ENCODE measurements around the gene LUZP4. TPM values are rescaled to one million over a fixed set of nuclear protein-coding genes. Genes with fewer than 3 reads are reported as not detected.

LUZP4 gene
- total RNA-seq, 2 donors from 2014 or later: not detected

DNA sequence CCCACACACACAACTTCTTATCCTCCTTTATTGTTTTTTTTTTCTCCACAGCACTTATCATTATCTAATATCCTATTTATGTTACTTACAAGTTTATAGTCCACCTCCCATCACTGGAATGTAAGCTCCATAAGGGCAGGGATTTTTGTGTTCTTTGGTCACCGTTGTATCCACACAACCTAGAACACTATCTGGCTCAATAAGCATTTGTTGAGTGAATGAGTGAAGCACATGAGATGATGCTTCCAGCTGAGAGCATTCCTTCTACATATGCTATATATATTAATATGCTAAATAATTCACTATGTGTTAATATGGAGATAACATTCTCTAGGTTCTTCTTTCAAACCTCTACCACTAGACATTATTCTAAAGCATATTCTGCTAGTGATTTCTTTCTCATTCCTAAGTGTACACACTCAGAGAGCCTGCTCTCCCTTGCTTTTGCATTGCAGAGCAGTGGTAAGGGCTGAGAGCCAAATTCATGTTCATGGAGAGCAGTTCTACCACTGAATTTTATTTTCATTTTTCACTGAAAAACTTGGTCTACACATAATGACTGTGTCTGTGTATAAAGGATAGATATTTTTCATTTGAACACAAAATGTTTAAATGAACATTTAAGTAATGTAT, 20.3 kb upstream of the LUZP4 start:
- no peak overlapping the region for H3K9ac ChIP-seq (ENCODE audit: low read depth in 2 of 2, low read length in 2 of 2)
- intact Hi-C loops (cut with DNase I): no loop called here
- H3K27ac ChIP-seq: no peak overlapping the region
- no peaks in the 10 kb centered on the region for H3K27me3 ChIP-seq
- no peaks in the 10 kb centered on the region for H3K36me3 ChIP-seq
- no peaks in the 10 kb centered on the region for H3K9me3 ChIP-seq
- DNase-seq: no peak
- no peaks in the 10 kb centered on the region for H3K4me1 ChIP-seq
- no peak overlapping the region for H3K4me3 ChIP-seq
- TF ChIP-seq, protein P1, sequence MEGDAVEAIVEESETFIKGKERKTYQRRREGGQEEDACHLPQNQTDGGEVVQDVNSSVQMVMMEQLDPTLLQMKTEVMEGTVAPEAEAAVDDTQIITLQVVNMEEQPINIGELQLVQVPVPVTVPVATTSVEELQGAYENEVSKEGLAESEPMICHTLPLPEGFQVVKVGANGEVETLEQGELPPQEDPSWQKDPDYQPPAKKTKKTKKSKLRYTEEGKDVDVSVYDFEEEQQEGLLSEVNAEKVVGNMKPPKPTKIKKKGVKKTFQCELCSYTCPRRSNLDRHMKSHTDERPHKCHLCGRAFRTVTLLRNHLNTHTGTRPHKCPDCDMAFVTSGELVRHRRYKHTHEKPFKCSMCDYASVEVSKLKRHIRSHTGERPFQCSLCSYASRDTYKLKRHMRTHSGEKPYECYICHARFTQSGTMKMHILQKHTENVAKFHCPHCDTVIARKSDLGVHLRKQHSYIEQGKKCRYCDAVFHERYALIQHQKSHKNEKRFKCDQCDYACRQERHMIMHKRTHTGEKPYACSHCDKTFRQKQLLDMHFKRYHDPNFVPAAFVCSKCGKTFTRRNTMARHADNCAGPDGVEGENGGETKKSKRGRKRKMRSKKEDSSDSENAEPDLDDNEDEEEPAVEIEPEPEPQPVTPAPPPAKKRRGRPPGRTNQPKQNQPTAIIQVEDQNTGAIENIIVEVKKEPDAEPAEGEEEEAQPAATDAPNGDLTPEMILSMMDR (IDR thresholded peaks at IDR 0.05): no peak

DNA sequence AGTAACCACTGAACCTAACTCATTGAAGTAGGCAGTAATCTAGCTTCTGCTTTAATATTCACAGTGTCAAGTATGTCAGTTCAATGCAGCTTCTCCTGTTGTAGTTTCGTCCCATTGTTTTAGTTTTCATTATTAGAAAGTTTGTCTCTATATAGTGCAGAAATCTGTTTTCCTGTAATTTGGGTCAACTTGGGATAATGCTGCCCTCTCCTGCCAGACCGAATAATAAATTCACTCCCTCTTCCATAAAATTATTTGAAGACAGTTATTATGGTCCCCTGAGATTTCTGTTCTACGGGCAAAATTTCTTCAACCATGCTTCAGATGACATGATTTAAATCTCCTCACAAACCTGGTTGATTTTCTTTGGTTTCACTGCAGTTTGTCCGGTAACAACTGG, 4.6 kb upstream of the LUZP4 start:
- Histone ChIP-seq H3K4me3 (no peak overlapping the region), H3K27ac (no peak overlapping the region), H3K9me3 (no peaks in the 10 kb centered on the region), H3K4me1 (no peaks in the 10 kb centered on the region), H3K36me3 (no peaks in the 10 kb centered on the region), H3K9ac (ENCODE audit: low read depth in 2 of 2, low read length in 2 of 2) (no peak overlapping the region), H3K27me3 (no peaks in the 10 kb centered on the region)
- no peak for DNase-seq
- intact Hi-C loops (cut with DNase I): no loop called here
- TF ChIP-seq, protein P1 (IDR thresholded peaks at IDR 0.05): no peak

DNA sequence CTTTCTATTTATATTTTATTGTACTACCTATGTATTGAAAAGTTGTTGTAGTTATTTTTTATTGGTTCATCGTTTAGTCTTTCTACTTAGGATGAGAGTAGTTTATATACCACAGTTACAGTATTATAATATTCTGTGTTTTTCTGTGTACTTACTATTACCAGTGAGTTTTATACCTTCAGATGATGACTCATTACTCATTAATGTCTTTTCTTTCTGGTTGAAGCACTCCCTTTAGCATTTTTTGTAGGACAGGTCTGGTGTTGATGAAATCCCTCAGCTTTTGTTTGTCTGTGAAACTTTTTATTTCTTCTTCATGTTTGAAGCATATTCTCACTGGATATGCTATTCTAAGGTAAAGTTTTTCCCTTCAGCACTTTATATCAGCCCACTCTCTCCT, 7.7 kb downstream of the LUZP4 start:
- no peak for DNase-seq
- intact Hi-C loops (cut with DNase I): no loop called here
- H3K36me3 ChIP-seq: no peaks in the 10 kb centered on the region
- no peak overlapping the region for H3K4me3 ChIP-seq
- TF ChIP-seq, protein P1 (IDR thresholded peaks at IDR 0.05): no peak
- H3K9me3 ChIP-seq: no peaks in the 10 kb centered on the region
- no peaks in the 10 kb centered on the region for H3K4me1 ChIP-seq
- H3K27me3 ChIP-seq: no peaks in the 10 kb centered on the region
- H3K9ac ChIP-seq (ENCODE audit: low read depth in 2 of 2, low read length in 2 of 2): no peak overlapping the region
- no peak overlapping the region for H3K27ac ChIP-seq

DNA sequence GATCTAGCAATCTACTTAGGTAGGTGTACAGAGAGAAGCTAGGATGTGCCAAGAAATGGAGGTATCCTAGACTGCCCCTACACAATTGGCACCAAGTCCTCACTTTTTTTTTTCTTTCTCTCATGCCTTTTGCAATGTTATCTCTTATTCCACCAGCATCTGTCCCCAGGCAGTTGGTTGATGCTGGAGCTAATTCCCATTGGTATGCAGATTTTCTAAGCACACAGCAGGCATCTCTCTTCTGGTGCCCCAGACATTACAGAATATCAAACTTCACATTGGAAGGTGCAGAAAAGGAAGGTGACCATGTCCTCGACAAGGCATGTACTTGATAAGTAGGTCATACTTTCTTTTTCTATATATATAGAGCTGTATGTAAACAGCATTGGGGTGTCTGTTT, 21.6 kb downstream of the LUZP4 start:
- H3K27me3 ChIP-seq: no peaks in the 10 kb centered on the region
- no peaks in the 10 kb centered on the region for H3K4me1 ChIP-seq
- DNase-seq: no peak
- no peaks in the 10 kb centered on the region for H3K36me3 ChIP-seq
- no peaks in the 10 kb centered on the region for H3K9me3 ChIP-seq
- H3K9ac ChIP-seq (ENCODE audit: low read depth in 2 of 2, low read length in 2 of 2): no peak overlapping the region
- H3K27ac ChIP-seq: no peak overlapping the region
- H3K4me3 ChIP-seq: no peak overlapping the region
- TF ChIP-seq, protein P1 (IDR thresholded peaks at IDR 0.05): no peak
- intact Hi-C loops (cut with DNase I): no loop called here

DNA sequence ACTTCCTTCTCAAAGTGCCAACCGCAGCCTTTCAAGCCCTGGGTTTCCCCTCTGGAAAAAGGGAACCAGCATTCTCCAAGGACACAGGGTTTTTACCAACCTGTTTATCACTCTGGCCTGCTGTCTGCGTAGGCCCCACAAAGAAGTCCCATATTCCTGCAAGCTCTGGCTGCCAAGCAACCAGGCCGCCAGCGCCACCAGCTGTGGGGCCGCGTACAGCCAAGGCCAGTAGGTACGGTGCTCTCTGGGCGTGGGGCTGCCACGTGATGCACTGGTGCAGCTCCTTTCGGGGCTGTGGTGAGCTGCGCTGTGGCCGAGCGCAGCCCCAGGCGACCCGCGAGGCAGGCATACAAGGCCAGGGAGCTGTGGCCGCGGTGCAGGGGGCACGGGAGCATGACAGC, 22.1 kb downstream of the LUZP4 start:
- H3K27ac ChIP-seq: no peak overlapping the region
- no peaks in the 10 kb centered on the region for H3K27me3 ChIP-seq
- H3K9ac ChIP-seq (ENCODE audit: low read depth in 2 of 2, low read length in 2 of 2): no peak overlapping the region
- no peaks in the 10 kb centered on the region for H3K9me3 ChIP-seq
- no peak for DNase-seq
- no peaks in the 10 kb centered on the region for H3K36me3 ChIP-seq
- intact Hi-C loops (cut with DNase I): no loop called here
- TF ChIP-seq, protein P1 (IDR thresholded peaks at IDR 0.05): no peak
- no peaks in the 10 kb centered on the region for H3K4me1 ChIP-seq
- no peak overlapping the region for H3K4me3 ChIP-seq

All from colonic mucosa (tissue), 4 donors.